PC-9 (cell line): ENCODE results near the gene TTC5. TPM values are rescaled to one million over a fixed set of nuclear protein-coding genes. Genes with fewer than 3 reads are reported as not detected.
"Not testable (repeated sequence)": the region's sequence is repeated elsewhere in the genome, so short reads cannot be mapped to it uniquely, and the experiment has no call there.

Experiments used
- BruUV-seq: library from RNA; stranded (reverse); fragments of 400-500 nt; replicated peaks from 2 replicates; lab custom pipeline; 2021; lab: Mats Ljungman, UMichigan
- CTCF ChIA-PET: fragments of 300-600 bp; sonication (Branson Sonifier 250); formaldehyde crosslinking; loops from one replicate; lab custom pipeline; 2022; ENCODE audit warnings: antibody characterized with exemption; lab: Charles Lee
- POLR2A ChIA-PET: fragments of 300-600 bp; sonication (Branson Sonifier 250); formaldehyde crosslinking; loops from one replicate; lab custom pipeline; 2022; ENCODE audit warnings: antibody characterized with exemption; ENCODE audit not compliant: unreplicated experiment; lab: Charles Lee
- DNase-seq, 2 experiments: peaks; one replicate each; pipeline versions ENCODE4 v3.0.0 to v3.0.0-alpha.2; 2015 to 2022; ENCODE audit warnings: mixed read lengths in 1 of 2
- H2AFZ ChIP-seq: fragments of 200-600 bp; sonication (generic); 2 replicates; pipeline ENCODE4 v1.8.1; 2017; ENCODE audit warnings: antibody characterized with exemption
- H3F3A ChIP-seq: fragments of 200-600 bp; sonication (generic); 2 replicates; pipeline ENCODE4 v1.8.1; 2017; ENCODE audit warnings: antibody characterized with exemption, mild to moderate bottlenecking, low read depth; ENCODE audit not compliant: insufficient read depth
- H3K27ac ChIP-seq: fragments of 200-600 bp; sonication (generic); 2 replicates; pipeline ENCODE4 v1.6.1; 2016; ENCODE audit warnings: mixed run types
- H3K27me3 ChIP-seq: fragments of 200-600 bp; sonication (generic); 2 replicates; pipeline ENCODE4 v1.6.1; 2016; ENCODE audit warnings: low read depth, mixed run types; ENCODE audit not compliant: insufficient read depth
- H3K36me3 ChIP-seq: fragments of 200-600 bp; sonication (generic); 2 replicates; pipeline ENCODE4 v1.6.1; 2016; ENCODE audit warnings: low read depth, mixed run types
- H3K4me1 ChIP-seq: fragments of 200-600 bp; sonication (generic); replicated peaks from 2 replicates; pipeline ENCODE4 v1.6.1; 2016; ENCODE audit warnings: mixed run types; ENCODE audit not compliant: insufficient read depth
- H3K4me2 ChIP-seq: fragments of 200-600 bp; sonication (generic); 2 replicates; pipeline ENCODE4 v1.6.1; 2017; ENCODE audit warnings: mixed run types
- H3K4me3 ChIP-seq: fragments of 200-600 bp; sonication (generic); 2 replicates; pipeline ENCODE4 v1.6.1; 2016; ENCODE audit warnings: mixed run types
- H3K79me2 ChIP-seq: fragments of 200-600 bp; sonication (generic); 2 replicates; pipeline ENCODE4 v1.6.1; 2017; ENCODE audit warnings: low read depth, mixed run types
- H3K9me2 ChIP-seq: fragments of 200-600 bp; sonication (generic); 2 replicates; pipeline ENCODE4 v1.8.1; 2017; ENCODE audit warnings: mild to moderate bottlenecking; ENCODE audit not compliant: insufficient read depth
- H3K9me3 ChIP-seq: fragments of 200-600 bp; sonication (generic); 2 replicates; pipeline ENCODE4 v1.8.1; 2016; ENCODE audit warnings: low read depth; ENCODE audit not compliant: insufficient read depth
- H4K20me1 ChIP-seq: fragments of 200-600 bp; sonication (generic); 2 replicates; pipeline ENCODE4 v1.8.1; 2017; ENCODE audit not compliant: insufficient read depth
- EZH2 ChIP-seq: fragments of 200-600 bp; sonication (generic); IDR thresholded peaks from 2 replicates; pipeline ENCODE4 v1.8.0; 2017; ENCODE audit warnings: antibody characterized with exemption, low read depth
- intact Hi-C: fragments of 100-400 bp; cut with micrococcal nuclease; formaldehyde crosslinking; loops from one replicate; pipeline ENCODE4 v1.10.0; 2022; ENCODE audit not compliant: unreplicated experiment
- total RNA-seq: library from RNA; stranded (reverse); gene quantifications from 2 replicates; pipeline ENCODE4 v1.2.3, GENCODE V29; 2021
- TF ChIP-seq, protein P1 (sequence below): fragments of 200-600 bp; sonication (generic); conservative IDR thresholded peaks from 2 replicates; pipeline ENCODE4 v1.6.1; 2017; ENCODE audit warnings: mixed run types, antibody characterized with exemption, mild to moderate bottlenecking, moderate library complexity

Gene TTC5
- total RNA-seq, 1 experiment from 2014 or later: 12.6 TPM

- no peak for TF ChIP-seq EZH2
- TF ChIP-seq, protein P1, sequence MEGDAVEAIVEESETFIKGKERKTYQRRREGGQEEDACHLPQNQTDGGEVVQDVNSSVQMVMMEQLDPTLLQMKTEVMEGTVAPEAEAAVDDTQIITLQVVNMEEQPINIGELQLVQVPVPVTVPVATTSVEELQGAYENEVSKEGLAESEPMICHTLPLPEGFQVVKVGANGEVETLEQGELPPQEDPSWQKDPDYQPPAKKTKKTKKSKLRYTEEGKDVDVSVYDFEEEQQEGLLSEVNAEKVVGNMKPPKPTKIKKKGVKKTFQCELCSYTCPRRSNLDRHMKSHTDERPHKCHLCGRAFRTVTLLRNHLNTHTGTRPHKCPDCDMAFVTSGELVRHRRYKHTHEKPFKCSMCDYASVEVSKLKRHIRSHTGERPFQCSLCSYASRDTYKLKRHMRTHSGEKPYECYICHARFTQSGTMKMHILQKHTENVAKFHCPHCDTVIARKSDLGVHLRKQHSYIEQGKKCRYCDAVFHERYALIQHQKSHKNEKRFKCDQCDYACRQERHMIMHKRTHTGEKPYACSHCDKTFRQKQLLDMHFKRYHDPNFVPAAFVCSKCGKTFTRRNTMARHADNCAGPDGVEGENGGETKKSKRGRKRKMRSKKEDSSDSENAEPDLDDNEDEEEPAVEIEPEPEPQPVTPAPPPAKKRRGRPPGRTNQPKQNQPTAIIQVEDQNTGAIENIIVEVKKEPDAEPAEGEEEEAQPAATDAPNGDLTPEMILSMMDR: no peak
- CTCF ChIA-PET: no interaction called here
- no peaks in the 10 kb centered on the region for H3K36me3 ChIP-seq
- H3K9me2 ChIP-seq: no peaks in the 10 kb centered on the region
- no peaks in the 10 kb centered on the region for H3K4me1 ChIP-seq
- no peaks in the 10 kb centered on the region for H3K9me3 ChIP-seq
- H3K79me2 ChIP-seq: no peaks in the 10 kb centered on the region
- H4K20me1 ChIP-seq: no peaks in the 10 kb centered on the region
- no TSS peak for BruUV-seq
- no peak for DNase-seq
- no peak overlapping the region for H3K4me3 ChIP-seq
- H3K27ac ChIP-seq: peak overlapping the region; percentile 19; the same call in 1 of the 2 replicates
- intact Hi-C loops: no loop called here
- no peak overlapping the region for H2AFZ ChIP-seq
- H3F3A ChIP-seq: no peaks in the 10 kb centered on the region
- H3K4me2 ChIP-seq: no peak overlapping the region
- no peaks in the 10 kb centered on the region for H3K27me3 ChIP-seq
- POLR2A ChIA-PET: no interaction called here
Observed at GRCh38 chr14:20295067-20295466, 10.7 kb downstream of the TTC5 start.

DNA sequence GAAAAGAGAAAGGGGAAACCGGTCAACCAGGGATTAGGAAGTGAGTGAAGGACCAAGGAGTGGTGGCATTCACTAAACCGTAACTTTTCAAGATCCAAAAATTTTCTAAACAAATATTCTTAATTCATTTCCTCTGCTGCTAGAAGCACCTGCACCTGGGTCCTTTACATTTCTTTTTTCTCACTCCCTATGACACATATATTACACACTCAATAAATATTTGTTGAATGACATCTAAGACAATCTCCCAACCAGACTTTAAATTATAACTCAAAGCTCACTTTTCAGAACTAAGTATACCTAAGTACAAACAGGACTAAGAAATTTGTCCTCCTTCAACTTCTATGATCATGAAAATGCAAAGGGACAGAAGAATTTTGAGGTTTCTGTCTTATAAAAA, 11.1 kb downstream of the TTC5 start:
- DNase-seq: no peak
- Histone ChIP-seq H3K79me2 (no peaks in the 10 kb centered on the region), H2AFZ (no peak overlapping the region), H3F3A (no peaks in the 10 kb centered on the region), H3K36me3 (no peaks in the 10 kb centered on the region), H3K4me3 (no peak overlapping the region), H3K4me1 (no peaks in the 10 kb centered on the region), H4K20me1 (no peaks in the 10 kb centered on the region), H3K4me2 (no peak overlapping the region), H3K9me3 (no peaks in the 10 kb centered on the region), H3K9me2 (no peaks in the 10 kb centered on the region), H3K27ac (peak overlapping the region; percentile 19; the same call in 1 of the 2 replicates), H3K27me3 (no peaks in the 10 kb centered on the region)
- TF ChIP-seq, protein P1: no peak
- no peak for TF ChIP-seq EZH2
- no TSS peak for BruUV-seq
- intact Hi-C loops: no loop called here
- POLR2A ChIA-PET: no interaction called here
- CTCF ChIA-PET: no interaction called here

DNA sequence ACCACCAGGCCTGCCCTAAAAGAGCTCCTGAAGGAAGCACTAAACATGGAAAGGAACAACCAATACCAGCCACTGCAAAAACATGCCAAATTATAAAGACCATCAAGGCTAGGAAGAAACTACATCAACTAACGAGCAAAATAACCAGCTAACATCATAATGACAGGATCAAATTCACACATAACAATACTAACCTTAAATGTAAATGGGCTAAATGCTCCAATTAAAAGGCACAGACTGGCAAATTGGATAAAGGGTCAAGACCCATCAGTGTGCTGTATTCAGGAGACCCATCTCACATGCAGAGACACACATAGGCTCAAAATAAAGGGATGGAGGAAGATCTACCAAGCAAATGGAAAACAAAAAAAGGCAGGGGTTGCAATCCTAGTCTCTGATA, 23.8 kb downstream of the TTC5 start:
- H3K79me2 ChIP-seq, H3K9me2 ChIP-seq, H3K27me3 ChIP-seq, H3F3A ChIP-seq, BruUV-seq, DNase-seq, H3K4me1 ChIP-seq, H4K20me1 ChIP-seq, H3K9me3 ChIP-seq, H3K4me3 ChIP-seq, H3K4me2 ChIP-seq, H3K36me3 ChIP-seq, intact Hi-C loops, H2AFZ ChIP-seq, POLR2A ChIA-PET, CTCF ChIA-PET, H3K27ac ChIP-seq: not testable (repeated sequence)

GRCh38 chr14:20280265-20280664, 25.5 kb downstream of the TTC5 start:
- H4K20me1 ChIP-seq, BruUV-seq, H3K4me1 ChIP-seq, H3K36me3 ChIP-seq, H3F3A ChIP-seq, H2AFZ ChIP-seq, H3K27me3 ChIP-seq, intact Hi-C loops, H3K9me2 ChIP-seq, H3K4me3 ChIP-seq, CTCF ChIA-PET, H3K27ac ChIP-seq, POLR2A ChIA-PET, H3K4me2 ChIP-seq, H3K9me3 ChIP-seq, H3K79me2 ChIP-seq: not testable (repeated sequence)
- peak in 1 of 2 experiments; percentile 29 for DNase-seq
